Cerebellar cortex (tissue), 1 donor: Measurements from ENCODE around the gene ARRDC5.
"Not testable (repeated sequence)": the region's sequence is repeated elsewhere in the genome, so short reads cannot be mapped to it uniquely, and the experiment has no call there.

Experiments used
- DNase-seq: peaks from one replicate; pipeline ENCODE4 v3.0.0-alpha.2; 2015; ENCODE audit warnings: low spot score

The ARRDC5 gene

GRCh38 chr19:4902796-4903195 lies at the start of gene ARRDC5:
Gene ARRDC5 (minus strand): TSS chr19:4902896. CDS start chr19:4902825, 71 bp downstream.
- no peak for DNase-seq

- DNase-seq: no peak
These were observed 49.0 kb upstream of the ARRDC5 start for GRCh38 chr19:4951656-4952055.

- not testable (repeated sequence) for DNase-seq
These were observed 48.0 kb upstream of the ARRDC5 start for GRCh38 chr19:4950650-4951049.

- DNase-seq: not testable (repeated sequence)
These were observed 39.0 kb upstream of the ARRDC5 start for GRCh38 chr19:4941638-4942169.

- DNase-seq: peak; percentile 71
These were observed 36.8 kb upstream of the ARRDC5 start for GRCh38 chr19:4939466-4939865.

- DNase-seq: not testable (repeated sequence)
These were observed 35.8 kb upstream of the ARRDC5 start for GRCh38 chr19:4938461-4938860.

GRCh38 chr19:4937060-4937459 lies 34.4 kb upstream of the ARRDC5 start:
- no peak for DNase-seq

GRCh38 chr19:4935444-4935843 lies 32.7 kb upstream of the ARRDC5 start:
- DNase-seq: no peak

GRCh38 chr19:4933528-4933927 lies 30.8 kb upstream of the ARRDC5 start:
- DNase-seq: no peak

- DNase-seq: no peak
These were observed 30.0 kb upstream of the ARRDC5 start for GRCh38 chr19:4932711-4933110.

- DNase-seq: no peak
These were observed 28.0 kb upstream of the ARRDC5 start for GRCh38 chr19:4930664-4931063.

- no peak for DNase-seq
These were observed 26.5 kb upstream of the ARRDC5 start for GRCh38 chr19:4929186-4929585.

- DNase-seq: no peak
These were observed 20.6 kb upstream of the ARRDC5 start for GRCh38 chr19:4923276-4923747.

GRCh38 chr19:4922530-4923275 lies 20.0 kb upstream of the ARRDC5 start:
- no peak for DNase-seq

GRCh38 chr19:4916292-4917082 lies 13.8 kb upstream of the ARRDC5 start:
- no peak for DNase-seq

GRCh38 chr19:4914736-4915501 lies 12.2 kb upstream of the ARRDC5 start:
- DNase-seq: no peak

GRCh38 chr19:4913996-4914735 lies 11.5 kb upstream of the ARRDC5 start:
- DNase-seq: no peak

GRCh38 chr19:4911786-4912672 lies 9.3 kb upstream of the ARRDC5 start:
- DNase-seq: peak; percentile 61

- DNase-seq: no peak
These were observed 8.6 kb upstream of the ARRDC5 start for GRCh38 chr19:4911314-4911713.

GRCh38 chr19:4910594-4911281 lies 8.0 kb upstream of the ARRDC5 start:
- no peak for DNase-seq
